GM12878 (cell line): Measurements from ENCODE around the gene TTC9C. TPM values are rescaled to one million over a fixed set of nuclear protein-coding genes. Genes with fewer than 3 reads are reported as not detected.

Experiments
- ATAC-seq: fragments of 200-7000 bp; cut with Tn5 transposase; 3 replicates; pipeline ENCODE4 v1.9.1; 2020; ENCODE audit warnings: mild to moderate bottlenecking, moderate library complexity
- BruUV-seq: library from RNA; stranded (reverse); fragments of 400-500 nt; replicated peaks from 2 replicates; lab custom pipeline; 2021; lab: Mats Ljungman, UMichigan
- CTCF ChIA-PET: fragments of 300-600 bp; sonication (Branson Sonifier 250); formaldehyde crosslinking; extraction: SDS; loops from one replicate; lab custom pipeline; 2021; ENCODE audit warnings: inconsistent platforms; lab: Yijun Ruan, JAX
- POLR2A ChIA-PET: fragments of 350-600 bp; formaldehyde crosslinking; extraction: SDS; loops from one replicate; lab custom pipeline; 2021; ENCODE audit warnings: inconsistent platforms; lab: Charles Lee
- RAD21 ChIA-PET: fragments of 300-600 bp; sonication (Branson Sonifier 250); formaldehyde crosslinking; loops from one replicate; lab custom pipeline; 2023; ENCODE audit warnings: antibody characterized with exemption; ENCODE audit not compliant: unreplicated experiment; lab: Charles Lee
- SMC1A ChIA-PET: fragments of 300-600 bp; sonication (Branson Sonifier 250); formaldehyde crosslinking; loops from one replicate; lab custom pipeline; 2023; ENCODE audit not compliant: unreplicated experiment, uncharacterized antibody; lab: Charles Lee
- DNase-seq: peaks from one replicate; pipeline ENCODE4 v3.0.0-alpha.2; 2011; ENCODE audit warnings: low read depth, low spot score
- FAIRE-seq: peaks from 3 replicates; lab custom pipeline; 2011; peaks lifted over from hg19 to GRCh38; lab: Jason Lieb, UNC
- H2AFZ ChIP-seq: 2 replicates; pipeline ENCODE4 v1.6.0; 2011; ENCODE audit warnings: low read depth, low read length, control low read depth; ENCODE audit not compliant: control insufficient read depth
- H3K27ac ChIP-seq: 2 replicates; pipeline ENCODE4 v1.5.1; 2011; ENCODE audit warnings: control low read depth; ENCODE audit not compliant: control insufficient read depth, insufficient read depth
- H3K27me3 ChIP-seq, 2 experiments: replicated peaks in 1 of 2; 2 replicates each; pipeline versions ENCODE4 v1.6.0 to v1.6.1; 2011; ENCODE audit warnings: low read length in 1 of 2; ENCODE audit not compliant: control insufficient read depth in 2 of 2, insufficient read depth in 2 of 2
- H3K36me3 ChIP-seq, 2 experiments: 2 replicates each; pipeline ENCODE4 v1.5.1; 2011; ENCODE audit warnings: low read length in 1 of 2; ENCODE audit not compliant: control insufficient read depth in 2 of 2, insufficient read depth in 2 of 2
- H3K4me1 ChIP-seq: 2 replicates; pipeline ENCODE4 v1.6.1; 2011; ENCODE audit warnings: mild to moderate bottlenecking, low read length, moderate library complexity, mixed read lengths; ENCODE audit not compliant: control insufficient read depth, insufficient read depth
- H3K4me2 ChIP-seq: 2 replicates; pipeline ENCODE4 v1.6.0; 2011; ENCODE audit warnings: control low read depth; ENCODE audit not compliant: control insufficient read depth, insufficient read depth
- H3K4me3 ChIP-seq: fragments of 200-600 bp; sonication (generic); 2 replicates; pipeline ENCODE4 v1.5.1; 2016
- H3K79me2 ChIP-seq: 2 replicates; pipeline ENCODE4 v1.6.0; 2011; ENCODE audit warnings: low read length; ENCODE audit not compliant: control insufficient read depth, insufficient read depth
- H3K9ac ChIP-seq: 2 replicates; pipeline ENCODE4 v1.8.0; 2011; ENCODE audit warnings: low read length, control low read depth, mixed read lengths; ENCODE audit not compliant: control insufficient read depth, insufficient read depth
- H3K9me3 ChIP-seq: replicated peaks from 3 replicates; pipeline ENCODE4 v1.5.1; 2011; ENCODE audit warnings: mild to moderate bottlenecking, low read length; ENCODE audit not compliant: control insufficient read depth, insufficient read depth
- H4K20me1 ChIP-seq: 2 replicates; pipeline ENCODE4 v1.6.0; 2011; ENCODE audit not compliant: control insufficient read depth, insufficient read depth
- CHD1 ChIP-seq: IDR thresholded peaks from 2 replicates; pipeline ENCODE4 v1.6.1; 2012; ENCODE audit warnings: low read depth, low read length, improper control_type of control experiment
- CHD4 ChIP-seq: fragments of 200-600 bp; sonication (generic); IDR thresholded peaks from 2 replicates; pipeline ENCODE4 v1.6.1; 2016; ENCODE audit warnings: mild to moderate bottlenecking
- EP300 ChIP-seq, 2 experiments: fragments of 150-350 bp in 1 of 2; IDR thresholded peaks; 2 replicates each; pipeline ENCODE4 v1.6.1; 2011 to 2012; ENCODE audit warnings: low read depth in 2 of 2, low read length in 2 of 2, borderline replicate concordance in 1 of 2, improper control_type of control experiment in 1 of 2, inconsistent platforms in 1 of 2; ENCODE audit not compliant: control insufficient read depth in 1 of 2
- HDAC6 ChIP-seq: fragments of 200-600 bp; sonication (generic); IDR thresholded peaks from one replicate; pipeline ENCODE4 v1.8.0; 2017; ENCODE audit warnings: antibody characterized with exemption; ENCODE audit not compliant: unreplicated experiment
- IRF4 ChIP-seq: IDR thresholded peaks from 2 replicates; pipeline ENCODE4 v1.6.1; 2011; ENCODE audit warnings: low read depth, low read length
- MEF2B ChIP-seq: fragments of 450-650 bp; IDR thresholded peaks from 2 replicates; pipeline ENCODE4 v1.6.1; 2018; ENCODE audit warnings: mild to moderate bottlenecking, moderate library complexity; ENCODE audit not compliant: partially characterized antibody, poor library complexity, severe bottlenecking
- MYB ChIP-seq: fragments of 150-350 bp; IDR thresholded peaks from 2 replicates; pipeline ENCODE4 v1.6.1; 2014; ENCODE audit warnings: mild to moderate bottlenecking, low read depth, low read length, borderline replicate concordance
- NBN ChIP-seq: fragments of 450-650 bp; IDR thresholded peaks from 2 replicates; pipeline ENCODE4 v1.6.1; 2016
- NRF1 ChIP-seq: conservative IDR thresholded peaks from 2 replicates; pipeline ENCODE4 v1.6.1; 2011; ENCODE audit warnings: mild to moderate bottlenecking, low read depth, low read length, improper control_type of control experiment
- SMAD1 ChIP-seq: fragments of 450-650 bp; IDR thresholded peaks from 2 replicates; pipeline ENCODE4 v1.6.1; 2018; ENCODE audit warnings: mild to moderate bottlenecking, low read depth; ENCODE audit not compliant: partially characterized antibody
- WRNIP1 ChIP-seq: IDR thresholded peaks from 2 replicates; pipeline ENCODE4 v1.6.1; 2011; ENCODE audit warnings: low read depth, low read length, improper control_type of control experiment, borderline replicate concordance
- WGBS: methylation state at CpG from one replicate; pipeline ENCODE4 v1.1.6; 2016; ENCODE audit warnings: low lambda C conversion rate; ENCODE audit not compliant: insufficient replicate concordance, insufficient coverage; ENCODE audit errors: missing lambda C conversion rate; 5-methylcytosine and 5-hydroxymethylcytosine counted together
- in situ Hi-C: fragments of 300-500 bp; cut with MboI; formaldehyde crosslinking; loops from 9 replicates; pipeline ENCODE4 v1.14.3; 2018; ENCODE audit warnings: mixed read lengths
- intact Hi-C: fragments of 100-400 bp; cut with micrococcal nuclease; formaldehyde crosslinking; loops from one replicate; pipeline ENCODE4 v1.14.2; 2022; ENCODE audit not compliant: unreplicated experiment
- polyA plus RNA-seq, 11 experiments: library from polyadenylated mRNA; depleted of rRNA in 4 of 11; unstranded in 6 of 11; stranded (reverse) in 5 of 11; fragments of >200 nt; fragmentation: Nextera tagmentation in 4 of 11; fragmentation: Illumina TruSeq in 1 of 11; extraction: Ambion mirVana in 4 of 11; extraction: Trizol in 1 of 11; gene quantifications; 1 replicate in 1 of 11; 2 replicates in 10 of 11; pipeline versions ENCODE4 v1.2.1 to v1.2.3, GENCODE V29; 2011 to 2016; ENCODE audit warnings: inconsistent platforms in 2 of 11, missing spikeins in 2 of 11, low read depth in 1 of 11
- total RNA-seq, 4 experiments: library from RNA; depleted of rRNA in 3 of 4; stranded (reverse); fragments of >200 nt in 3 of 4; fragmentation: Illumina TruSeq in 1 of 4; extraction: Trizol in 1 of 4; gene quantifications; 2 replicates each; pipeline versions ENCODE4 v1.2.1 to v1.2.3, GENCODE V29; 2013 to 2021
- TF ChIP-seq, protein P1 (sequence below): IDR thresholded peaks from 2 replicates; pipeline ENCODE4 v1.6.1; 2011; ENCODE audit warnings: low read depth, mild to moderate bottlenecking, low read length, moderate library complexity, borderline replicate concordance; ENCODE audit errors: extremely low read depth
- TF ChIP-seq, protein P2 (sequence below): fragments of 450-650 bp; formaldehyde crosslinking; IDR thresholded peaks from 2 replicates; pipeline ENCODE4 v1.4.0; 2022; ENCODE audit warnings: mild to moderate bottlenecking, moderate library complexity
- TF ChIP-seq, protein P3 (sequence below): fragments of 450-650 bp; IDR thresholded peaks from 2 replicates; pipeline ENCODE4 v1.6.1; 2017; ENCODE audit warnings: mild to moderate bottlenecking, moderate library complexity

TTC9C gene
- total and polyA plus RNA-seq, 10 of the 15 experiments (the other 5 are each of a cell fraction or from before 2014, with no cell fraction given), result 42.0 to 72.3 (median 50.4) TPM

DNA sequence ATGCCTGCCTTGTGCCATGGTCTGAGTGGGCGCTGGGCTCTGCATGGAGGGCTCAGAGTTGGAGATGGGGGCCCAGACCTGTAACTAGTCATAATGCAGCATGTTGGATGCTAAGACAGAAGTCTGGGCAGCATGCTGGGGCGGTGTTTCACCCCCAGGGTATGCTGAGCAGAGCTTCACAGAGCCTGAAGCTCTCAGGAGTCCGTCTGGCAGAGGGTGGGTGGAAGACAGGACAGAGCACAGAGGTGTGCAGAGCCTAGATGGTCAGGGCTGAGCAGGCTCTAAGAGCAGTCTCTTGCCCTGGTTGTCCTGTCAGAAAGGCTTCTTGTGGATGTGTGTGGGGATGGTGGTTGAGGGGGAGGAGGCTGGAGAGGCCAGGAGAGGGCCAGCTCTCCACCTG, 50.2 kb downstream of the TTC9C start:
- POLR2A ChIA-PET, result interaction anchor here (0.5 kb wide), 1 partner anchor 34 kb away, joined by 3 read pairs; no protein-coding TSS in a partner anchor
- Histone ChIP-seq H3K4me3 (no peak overlapping the region), H3K27me3 (no peaks in the 10 kb centered on the region), H2AFZ (no peak overlapping the region), H3K4me2 (no peak overlapping the region), H3K79me2 (peaks cover 2% of the 10 kb centered on the region), H4K20me1 (no peaks in the 10 kb centered on the region), H3K9me3 (no peaks in the 10 kb centered on the region), H3K9ac (no peak overlapping the region), H3K4me1 (peaks cover 4% of the 10 kb centered on the region), H3K36me3 (peaks cover 12 to 16% of the 10 kb centered on the region in 2 experiments; a peak in 3 of 4 replicates), H3K27ac (no peak overlapping the region)
- DNase-seq, result no peak
- CTCF ChIA-PET, result interaction anchor here (0.6 to 9.6 kb wide), 3 partner anchors 8 to 106 kb away, joined by 3 to 85 read pairs (median 3); partner anchors contain the start of gene TMEM179B
- ATAC-seq, result no peak; the same call in 2 of the 3 replicates
- RAD21 ChIA-PET, result interaction anchor here (1.1 kb wide), 1 partner anchor 8 kb away, joined by 4 read pairs; no protein-coding TSS in a partner anchor
- no peak for FAIRE-seq
- 92% methylated on average over 3 of the region's 3 CpGs for WGBS
- intact Hi-C loops, result no loop called here
- in situ Hi-C loops, result no loop called here
- BruUV-seq, result no TSS peak
- SMC1A ChIA-PET, result no interaction called here
- TF ChIP-seq SMAD1 (no peak), NBN (no peak), MYB (no peak), CHD1 (no peak), WRNIP1 (no peak), CHD4 (no peak), NRF1 (no peak), IRF4 (no peak), EP300 (IDR thresholded peaks at IDR 0.05; ENCODE audit: borderline replicate concordance in 1 of 2, control insufficient read depth in 1 of 2, low read depth in 2 of 2, low read length in 2 of 2) (no peak), HDAC6 (no peak), MEF2B (no peak)
- TF ChIP-seq, protein P1, sequence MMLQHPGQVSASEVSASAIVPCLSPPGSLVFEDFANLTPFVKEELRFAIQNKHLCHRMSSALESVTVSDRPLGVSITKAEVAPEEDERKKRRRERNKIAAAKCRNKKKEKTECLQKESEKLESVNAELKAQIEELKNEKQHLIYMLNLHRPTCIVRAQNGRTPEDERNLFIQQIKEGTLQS, result no peak
- TF ChIP-seq, protein P2, sequence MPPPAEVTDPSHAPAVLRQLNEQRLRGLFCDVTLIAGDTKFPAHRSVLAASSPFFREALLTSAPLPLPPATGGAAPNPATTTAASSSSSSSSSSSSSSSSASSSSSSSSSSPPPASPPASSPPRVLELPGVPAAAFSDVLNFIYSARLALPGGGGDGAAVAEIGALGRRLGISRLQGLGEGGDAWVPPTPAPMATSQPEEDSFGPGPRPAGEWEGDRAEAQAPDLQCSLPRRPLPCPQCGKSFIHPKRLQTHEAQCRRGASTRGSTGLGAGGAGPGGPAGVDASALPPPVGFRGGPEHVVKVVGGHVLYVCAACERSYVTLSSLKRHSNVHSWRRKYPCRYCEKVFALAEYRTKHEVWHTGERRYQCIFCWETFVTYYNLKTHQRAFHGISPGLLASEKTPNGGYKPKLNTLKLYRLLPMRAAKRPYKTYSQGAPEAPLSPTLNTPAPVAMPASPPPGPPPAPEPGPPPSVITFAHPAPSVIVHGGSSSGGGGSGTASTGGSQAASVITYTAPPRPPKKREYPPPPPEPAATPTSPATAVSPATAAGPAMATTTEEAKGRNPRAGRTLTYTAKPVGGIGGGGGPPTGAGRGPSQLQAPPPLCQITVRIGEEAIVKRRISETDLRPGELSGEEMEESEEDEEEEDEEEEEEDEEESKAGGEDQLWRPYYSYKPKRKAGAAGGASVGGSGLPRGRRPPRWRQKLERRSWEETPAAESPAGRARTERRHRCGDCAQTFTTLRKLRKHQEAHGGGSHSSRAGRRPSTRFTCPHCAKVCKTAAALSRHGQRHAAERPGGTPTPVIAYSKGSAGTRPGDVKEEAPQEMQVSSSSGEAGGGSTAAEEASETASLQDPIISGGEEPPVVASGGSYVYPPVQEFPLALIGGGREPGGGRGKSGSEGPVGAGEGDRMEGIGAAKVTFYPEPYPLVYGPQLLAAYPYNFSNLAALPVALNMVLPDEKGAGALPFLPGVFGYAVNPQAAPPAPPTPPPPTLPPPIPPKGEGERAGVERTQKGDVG, result no peak
- TF ChIP-seq, protein P3, sequence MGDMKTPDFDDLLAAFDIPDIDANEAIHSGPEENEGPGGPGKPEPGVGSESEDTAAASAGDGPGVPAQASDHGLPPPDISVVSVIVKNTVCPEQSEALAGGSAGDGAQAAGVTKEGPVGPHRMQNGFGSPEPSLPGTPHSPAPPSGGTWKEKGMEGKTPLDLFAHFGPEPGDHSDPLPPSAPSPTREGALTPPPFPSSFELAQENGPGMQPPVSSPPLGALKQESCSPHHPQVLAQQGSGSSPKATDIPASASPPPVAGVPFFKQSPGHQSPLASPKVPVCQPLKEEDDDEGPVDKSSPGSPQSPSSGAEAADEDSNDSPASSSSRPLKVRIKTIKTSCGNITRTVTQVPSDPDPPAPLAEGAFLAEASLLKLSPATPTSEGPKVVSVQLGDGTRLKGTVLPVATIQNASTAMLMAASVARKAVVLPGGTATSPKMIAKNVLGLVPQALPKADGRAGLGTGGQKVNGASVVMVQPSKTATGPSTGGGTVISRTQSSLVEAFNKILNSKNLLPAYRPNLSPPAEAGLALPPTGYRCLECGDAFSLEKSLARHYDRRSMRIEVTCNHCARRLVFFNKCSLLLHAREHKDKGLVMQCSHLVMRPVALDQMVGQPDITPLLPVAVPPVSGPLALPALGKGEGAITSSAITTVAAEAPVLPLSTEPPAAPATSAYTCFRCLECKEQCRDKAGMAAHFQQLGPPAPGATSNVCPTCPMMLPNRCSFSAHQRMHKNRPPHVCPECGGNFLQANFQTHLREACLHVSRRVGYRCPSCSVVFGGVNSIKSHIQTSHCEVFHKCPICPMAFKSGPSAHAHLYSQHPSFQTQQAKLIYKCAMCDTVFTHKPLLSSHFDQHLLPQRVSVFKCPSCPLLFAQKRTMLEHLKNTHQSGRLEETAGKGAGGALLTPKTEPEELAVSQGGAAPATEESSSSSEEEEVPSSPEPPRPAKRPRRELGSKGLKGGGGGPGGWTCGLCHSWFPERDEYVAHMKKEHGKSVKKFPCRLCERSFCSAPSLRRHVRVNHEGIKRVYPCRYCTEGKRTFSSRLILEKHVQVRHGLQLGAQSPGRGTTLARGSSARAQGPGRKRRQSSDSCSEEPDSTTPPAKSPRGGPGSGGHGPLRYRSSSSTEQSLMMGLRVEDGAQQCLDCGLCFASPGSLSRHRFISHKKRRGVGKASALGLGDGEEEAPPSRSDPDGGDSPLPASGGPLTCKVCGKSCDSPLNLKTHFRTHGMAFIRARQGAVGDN, result no peak
